Right lobe of liver (tissue), 4 donors: ENCODE data around the gene SEH1L.

Experiments
- POLR2A ChIP-seq: fragments of 450-650 bp; IDR thresholded peaks from one replicate; pipeline ENCODE4 v1.6.1; 2017; ENCODE audit warnings: antibody characterized with exemption, mild to moderate bottlenecking
- TF ChIP-seq, protein P1 (sequence below), 4 donors: fragments of 200-600 bp in 3 of 4; fragments of 450-650 bp in 1 of 4; IDR thresholded peaks; one replicate each; pipeline versions ENCODE4 v1.5.1 to v1.8.0; 2016 to 2022; ENCODE audit warnings: antibody characterized with exemption in 4 of 4, mild to moderate bottlenecking in 2 of 4
- donor health status: DM: no; HTN: no; CAD: no.
- donor health status: DM: no; HTN: no; CAD: no.
- donor health status: DM: no; HTN: yes; CAD: no.

DNA sequence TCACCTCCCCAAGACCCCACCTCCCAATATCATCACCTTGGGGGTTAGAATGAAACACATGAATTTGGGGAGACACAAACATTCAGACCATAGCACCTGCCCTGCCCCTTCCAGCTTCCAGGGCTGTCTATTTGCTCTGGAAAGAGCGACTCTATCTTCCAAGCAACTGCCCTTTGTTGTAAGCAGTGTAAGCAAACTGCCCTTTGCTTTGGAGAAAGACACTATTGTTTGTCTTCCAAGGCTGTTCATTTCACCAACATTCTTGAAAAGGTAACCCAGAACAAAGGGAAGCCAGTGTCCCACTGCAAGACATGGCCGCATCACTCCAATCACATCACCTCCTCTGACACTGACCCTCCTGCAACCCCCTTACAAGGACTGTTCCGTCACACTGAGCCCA lies 16.9 kb upstream of the SEH1L start:
- TF ChIP-seq, protein P1, sequence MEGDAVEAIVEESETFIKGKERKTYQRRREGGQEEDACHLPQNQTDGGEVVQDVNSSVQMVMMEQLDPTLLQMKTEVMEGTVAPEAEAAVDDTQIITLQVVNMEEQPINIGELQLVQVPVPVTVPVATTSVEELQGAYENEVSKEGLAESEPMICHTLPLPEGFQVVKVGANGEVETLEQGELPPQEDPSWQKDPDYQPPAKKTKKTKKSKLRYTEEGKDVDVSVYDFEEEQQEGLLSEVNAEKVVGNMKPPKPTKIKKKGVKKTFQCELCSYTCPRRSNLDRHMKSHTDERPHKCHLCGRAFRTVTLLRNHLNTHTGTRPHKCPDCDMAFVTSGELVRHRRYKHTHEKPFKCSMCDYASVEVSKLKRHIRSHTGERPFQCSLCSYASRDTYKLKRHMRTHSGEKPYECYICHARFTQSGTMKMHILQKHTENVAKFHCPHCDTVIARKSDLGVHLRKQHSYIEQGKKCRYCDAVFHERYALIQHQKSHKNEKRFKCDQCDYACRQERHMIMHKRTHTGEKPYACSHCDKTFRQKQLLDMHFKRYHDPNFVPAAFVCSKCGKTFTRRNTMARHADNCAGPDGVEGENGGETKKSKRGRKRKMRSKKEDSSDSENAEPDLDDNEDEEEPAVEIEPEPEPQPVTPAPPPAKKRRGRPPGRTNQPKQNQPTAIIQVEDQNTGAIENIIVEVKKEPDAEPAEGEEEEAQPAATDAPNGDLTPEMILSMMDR (IDR thresholded peaks at IDR 0.05): no peak
- no peak for TF ChIP-seq POLR2A
